ENCODE data around the gene RNLS. TPM values are rescaled to one million over a fixed set of nuclear protein-coding genes. Genes with fewer than 3 reads are reported as not detected.

The RNLS gene
- total RNA-seq, 1 donor from 2014 or later, result 24.7 TPM

DNA sequence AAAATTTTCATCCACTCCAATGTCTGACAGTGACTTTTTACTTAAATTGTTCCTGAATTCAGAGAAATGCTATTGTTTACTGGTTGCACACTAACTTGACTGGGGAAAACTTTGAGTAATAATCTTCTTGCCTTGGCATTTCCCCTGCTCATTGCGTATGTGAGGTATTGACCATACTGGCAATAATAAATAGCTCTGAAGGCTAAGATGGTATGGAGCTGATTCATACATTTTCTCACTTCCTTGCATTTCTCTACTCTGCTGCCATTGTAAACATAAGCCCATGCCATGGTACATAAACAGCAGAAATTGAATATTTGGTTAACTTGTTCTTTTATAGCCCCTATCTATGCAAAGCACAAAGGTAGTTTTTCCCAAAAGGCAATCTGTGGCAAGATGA, 290.0 kb downstream of the RNLS start:
- TF ChIP-seq, protein P1, sequence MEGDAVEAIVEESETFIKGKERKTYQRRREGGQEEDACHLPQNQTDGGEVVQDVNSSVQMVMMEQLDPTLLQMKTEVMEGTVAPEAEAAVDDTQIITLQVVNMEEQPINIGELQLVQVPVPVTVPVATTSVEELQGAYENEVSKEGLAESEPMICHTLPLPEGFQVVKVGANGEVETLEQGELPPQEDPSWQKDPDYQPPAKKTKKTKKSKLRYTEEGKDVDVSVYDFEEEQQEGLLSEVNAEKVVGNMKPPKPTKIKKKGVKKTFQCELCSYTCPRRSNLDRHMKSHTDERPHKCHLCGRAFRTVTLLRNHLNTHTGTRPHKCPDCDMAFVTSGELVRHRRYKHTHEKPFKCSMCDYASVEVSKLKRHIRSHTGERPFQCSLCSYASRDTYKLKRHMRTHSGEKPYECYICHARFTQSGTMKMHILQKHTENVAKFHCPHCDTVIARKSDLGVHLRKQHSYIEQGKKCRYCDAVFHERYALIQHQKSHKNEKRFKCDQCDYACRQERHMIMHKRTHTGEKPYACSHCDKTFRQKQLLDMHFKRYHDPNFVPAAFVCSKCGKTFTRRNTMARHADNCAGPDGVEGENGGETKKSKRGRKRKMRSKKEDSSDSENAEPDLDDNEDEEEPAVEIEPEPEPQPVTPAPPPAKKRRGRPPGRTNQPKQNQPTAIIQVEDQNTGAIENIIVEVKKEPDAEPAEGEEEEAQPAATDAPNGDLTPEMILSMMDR (IDR thresholded peaks at IDR 0.05; ENCODE audit: insufficient read depth, low read length, poor library complexity, severe bottlenecking), result no peak
- DNase-seq (ENCODE audit: low read depth), result no peak
- Histone ChIP-seq H3K27me3 (ENCODE audit: control insufficient read depth, insufficient read depth, low read length) (no peaks in the 10 kb centered on the region), H3K4me3 (ENCODE audit: low read depth, low read length) (no peak overlapping the region), H3K36me3 (ENCODE audit: control insufficient read depth, insufficient read depth, low read length) (no peaks in the 10 kb centered on the region)

DNA sequence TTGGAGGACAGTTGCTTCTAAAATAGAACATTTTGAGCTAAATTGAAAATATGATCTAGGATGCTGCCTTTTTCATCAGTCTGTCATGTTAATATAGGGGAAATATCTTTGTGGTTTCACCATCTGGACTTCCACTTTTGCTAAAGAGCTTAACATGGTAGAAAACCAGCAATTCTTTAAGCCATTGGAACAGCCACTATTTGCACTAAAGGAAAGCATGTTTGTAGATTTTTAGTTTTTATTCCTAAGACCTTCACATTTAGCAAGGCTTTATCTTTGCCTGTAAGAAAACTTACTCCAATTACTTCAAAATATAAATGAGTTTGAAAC, 291.0 kb downstream of the RNLS start:
- Histone ChIP-seq H3K27me3 (ENCODE audit: control insufficient read depth, insufficient read depth, low read length) (no peaks in the 10 kb centered on the region), H3K4me3 (ENCODE audit: low read depth, low read length) (no peak overlapping the region), H3K36me3 (ENCODE audit: control insufficient read depth, insufficient read depth, low read length) (no peaks in the 10 kb centered on the region)
- DNase-seq (ENCODE audit: low read depth), result no peak
- TF ChIP-seq, protein P1 (IDR thresholded peaks at IDR 0.05; ENCODE audit: insufficient read depth, low read length, poor library complexity, severe bottlenecking), result no peak

DNA sequence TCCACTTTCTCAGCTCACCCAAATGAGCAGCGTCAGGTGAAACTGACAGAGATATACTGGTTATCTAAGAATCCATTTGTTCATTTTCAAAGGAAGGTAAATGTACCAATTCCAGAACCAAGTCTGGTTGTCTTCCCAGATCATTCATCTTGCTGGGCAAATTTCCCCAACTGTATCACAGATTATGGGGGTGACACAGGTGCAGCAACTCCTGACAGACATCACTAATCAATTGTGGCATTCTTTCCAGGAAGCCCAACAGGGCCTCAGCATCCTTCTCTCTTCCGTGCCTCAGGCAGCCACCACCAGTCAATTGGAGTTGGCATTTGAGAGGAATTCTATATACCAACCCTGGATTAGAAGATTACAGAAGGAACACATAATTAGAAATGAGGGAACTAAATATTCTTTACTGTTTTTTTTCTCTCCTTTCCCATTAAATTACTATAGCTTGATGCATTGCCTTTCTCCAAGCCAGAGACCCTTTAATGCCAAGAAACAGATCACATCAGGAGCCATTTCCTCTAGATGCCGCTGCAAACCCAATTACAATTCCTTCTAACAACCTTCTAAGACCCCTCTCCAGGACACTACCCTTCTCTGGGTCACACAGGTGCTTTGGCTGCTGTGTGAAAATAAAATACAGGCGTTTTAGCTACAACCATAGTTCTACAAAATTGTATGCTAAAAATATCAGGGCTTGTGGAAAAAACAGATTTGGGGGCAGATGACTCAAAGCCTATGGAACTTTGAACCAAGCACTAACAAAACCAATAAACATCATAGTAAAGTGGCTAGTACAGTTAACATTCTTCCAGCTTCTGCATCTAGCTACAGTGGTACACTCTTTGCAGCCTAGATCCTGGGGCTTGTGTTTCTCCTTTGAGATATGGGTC, 291.6 kb downstream of the RNLS start:
- Histone ChIP-seq H3K27me3 (ENCODE audit: control insufficient read depth, insufficient read depth, low read length) (no peaks in the 10 kb centered on the region), H3K4me3 (ENCODE audit: low read depth, low read length) (no peak overlapping the region), H3K36me3 (ENCODE audit: control insufficient read depth, insufficient read depth, low read length) (no peaks in the 10 kb centered on the region)
- TF ChIP-seq, protein P1 (IDR thresholded peaks at IDR 0.05; ENCODE audit: insufficient read depth, low read length, poor library complexity, severe bottlenecking), result no peak
- DNase-seq (ENCODE audit: low read depth), result no peak

DNA sequence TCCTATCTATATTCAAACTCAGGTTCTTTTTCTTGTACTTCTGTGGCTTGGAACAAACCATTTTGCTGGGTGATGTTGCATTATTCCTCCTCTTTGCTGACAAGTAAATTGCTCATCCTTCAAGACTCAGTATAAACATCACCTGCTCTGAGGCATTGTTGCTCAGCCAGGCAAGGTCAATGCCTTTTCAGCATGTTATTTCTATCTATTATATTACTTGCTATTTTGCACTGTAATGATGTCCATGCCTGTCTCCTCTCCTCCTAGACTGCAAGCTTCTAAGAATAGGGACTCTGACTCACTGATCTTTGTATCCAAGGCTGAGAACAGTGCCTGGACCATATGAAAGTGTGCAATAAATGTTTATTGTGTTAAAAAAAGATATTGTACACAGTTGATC, 293.8 kb downstream of the RNLS start:
- no peaks in the 10 kb centered on the region for H3K27me3 ChIP-seq (ENCODE audit: control insufficient read depth, insufficient read depth, low read length)
- H3K4me3 ChIP-seq (ENCODE audit: low read depth, low read length), result no peak overlapping the region
- DNase-seq (ENCODE audit: low read depth), result no peak
- H3K36me3 ChIP-seq (ENCODE audit: control insufficient read depth, insufficient read depth, low read length), result no peaks in the 10 kb centered on the region
- TF ChIP-seq, protein P1 (IDR thresholded peaks at IDR 0.05; ENCODE audit: insufficient read depth, low read length, poor library complexity, severe bottlenecking), result no peak

DNA sequence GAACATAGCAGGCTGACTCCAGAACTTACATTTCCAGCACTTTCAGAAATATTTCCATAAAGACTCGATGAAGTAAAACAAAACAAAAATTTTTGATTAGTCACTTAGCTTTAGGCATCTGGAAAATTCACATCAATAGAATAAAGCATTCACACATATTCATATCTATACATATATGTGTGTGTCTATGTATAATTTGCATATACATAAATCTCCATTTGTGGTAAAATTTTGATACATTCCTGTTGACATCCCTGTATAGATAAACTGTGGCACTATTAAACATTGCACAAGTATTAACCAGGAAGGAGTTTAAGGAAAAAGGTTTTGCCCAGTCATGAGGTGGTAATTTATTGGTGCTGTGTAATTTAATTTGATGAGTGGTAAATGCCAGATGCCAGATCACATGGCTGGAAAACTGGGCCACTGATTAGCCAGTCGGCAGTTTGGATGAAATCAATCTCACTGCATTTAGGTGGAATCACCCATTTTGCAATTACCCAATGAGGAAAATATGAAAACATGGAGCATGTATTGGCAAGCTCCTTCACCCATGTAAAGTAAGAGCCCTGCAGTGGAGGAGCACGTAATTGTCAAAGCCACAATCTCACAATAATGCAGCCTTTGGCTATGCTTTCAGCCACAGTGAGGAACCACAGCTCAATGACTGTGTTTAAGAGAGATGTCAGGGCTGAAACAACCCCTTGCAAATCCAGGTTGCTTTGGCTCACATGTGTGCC, 294.6 kb downstream of the RNLS start:
- DNase-seq (ENCODE audit: low read depth), result no peak

More for the DNA sequence above, 294.6 kb downstream of the RNLS start:
- no peaks in the 10 kb centered on the region for H3K36me3 ChIP-seq (ENCODE audit: control insufficient read depth, insufficient read depth, low read length)
- no peak overlapping the region for H3K4me3 ChIP-seq (ENCODE audit: low read depth, low read length)
- TF ChIP-seq, protein P1 (IDR thresholded peaks at IDR 0.05; ENCODE audit: insufficient read depth, low read length, poor library complexity, severe bottlenecking), result no peak
- no peaks in the 10 kb centered on the region for H3K27me3 ChIP-seq (ENCODE audit: control insufficient read depth, insufficient read depth, low read length)
